HEK293 (cell line): ENCODE measurements around the gene ELL2.
A peak's percentile ranks its signal among the peaks of the same experiment; 100 is the strongest.

Experiments
- CTCF ChIA-PET: fragments of 350-600 bp; formaldehyde crosslinking; extraction: SDS; loops from one replicate; lab custom pipeline; 2021; ENCODE audit warnings: antibody characterized with exemption; lab: Yijun Ruan, JAX
- POLR2A ChIA-PET: fragments of 300-600 bp; formaldehyde crosslinking; extraction: SDS; loops from one replicate; lab custom pipeline; 2020; ENCODE audit warnings: antibody characterized with exemption, inconsistent platforms; lab: Yijun Ruan, JAX
- H3K27ac ChIP-seq: fragments of 200-500 bp; sonication (Bioruptor generic); 2 replicates; pipeline ENCODE4 v1.5.1; 2014; ENCODE audit warnings: low read depth, low read length, control low read depth, inconsistent platforms; ENCODE audit errors: extremely low read depth
- H3K36me3 ChIP-seq, 2 experiments: fragments of 200-500 bp in 1 of 2; sonication (Bioruptor generic) in 1 of 2; 1 replicate in 1 of 2; 2 replicates in 1 of 2; pipeline ENCODE4 v1.5.1; 2014 to 2017; ENCODE audit warnings: inconsistent platforms in 2 of 2, low read length in 2 of 2; ENCODE audit not compliant: control insufficient read depth in 2 of 2, insufficient read depth in 1 of 2
- H3K4me1 ChIP-seq: fragments of 200-500 bp; sonication (Bioruptor generic); 2 replicates; pipeline ENCODE4 v1.5.1; 2014; ENCODE audit warnings: mild to moderate bottlenecking, low read length, inconsistent platforms; ENCODE audit not compliant: control insufficient read depth, insufficient read depth
- H3K4me3 ChIP-seq: 2 replicates; pipeline ENCODE4 v1.5.1; 2011; ENCODE audit warnings: low read depth, mild to moderate bottlenecking, control low read depth, low read length, moderate library complexity
- H3K9me3 ChIP-seq: fragments of 200-500 bp; sonication (Bioruptor generic); 2 replicates; pipeline ENCODE4 v1.5.1; 2014; ENCODE audit warnings: low read depth, low read length, inconsistent platforms; ENCODE audit not compliant: control insufficient read depth, insufficient read depth
- FEZF1 ChIP-seq: fragments of 450-650 bp; formaldehyde crosslinking; IDR thresholded peaks from 2 replicates; pipeline ENCODE4 v1.5.1; 2016; ENCODE audit warnings: missing biosample characterization, missing genetic modification characterization
- KLF10 ChIP-seq: fragments of 450-650 bp; IDR thresholded peaks from 2 replicates; pipeline ENCODE4 v1.5.1; 2018; ENCODE audit warnings: missing biosample characterization, mild to moderate bottlenecking, missing genetic modification characterization
- ZBTB11 ChIP-seq: fragments of 450-650 bp; formaldehyde crosslinking; conservative IDR thresholded peaks from 2 replicates; pipeline ENCODE4 v1.5.1; 2016; ENCODE audit warnings: low read depth, missing biosample characterization, missing genetic modification characterization
- ZFP3 ChIP-seq: fragments of 450-650 bp; formaldehyde crosslinking; IDR thresholded peaks from 2 replicates; pipeline ENCODE4 v1.5.1; 2016; ENCODE audit warnings: low read depth, missing biosample characterization, missing genetic modification characterization
- ZNF121 ChIP-seq: fragments of 450-650 bp; formaldehyde crosslinking; IDR thresholded peaks from 2 replicates; pipeline ENCODE4 v1.5.1; 2016; ENCODE audit warnings: missing biosample characterization, missing genetic modification characterization
- ZNF148 ChIP-seq: fragments of 450-650 bp; formaldehyde crosslinking; IDR thresholded peaks from 2 replicates; pipeline ENCODE4 v1.5.0; 2017; ENCODE audit warnings: missing biosample characterization, missing genetic modification characterization, borderline replicate concordance
- ZNF211 ChIP-seq: fragments of 450-650 bp; formaldehyde crosslinking; IDR thresholded peaks from 2 replicates; pipeline ENCODE4 v1.5.1; 2016; ENCODE audit warnings: low read depth, missing biosample characterization, missing genetic modification characterization
- ZNF223 ChIP-seq: fragments of 450-650 bp; formaldehyde crosslinking; IDR thresholded peaks from 2 replicates; pipeline ENCODE4 v1.5.1; 2016; ENCODE audit warnings: missing biosample characterization, missing genetic modification characterization
- ZNF514 ChIP-seq: fragments of 450-650 bp; formaldehyde crosslinking; IDR thresholded peaks from 2 replicates; pipeline ENCODE4 v1.5.1; 2016; ENCODE audit warnings: missing biosample characterization, missing genetic modification characterization
- ZNF544 ChIP-seq: fragments of 450-650 bp; formaldehyde crosslinking; IDR thresholded peaks from 2 replicates; pipeline ENCODE4 v1.5.0; 2017; ENCODE audit warnings: missing biosample characterization, missing genetic modification characterization
- ZNF626 ChIP-seq: fragments of 450-650 bp; sonication (Bioruptor Pico); formaldehyde crosslinking; IDR thresholded peaks from 2 replicates; pipeline ENCODE4 v1.5.1; 2018; ENCODE audit warnings: missing biosample characterization, missing genetic modification characterization, inconsistent platforms
- TF ChIP-seq, protein P1 (sequence below): fragments of 450-650 bp; formaldehyde crosslinking; IDR thresholded peaks from 2 replicates; pipeline ENCODE4 v1.5.1; 2016; ENCODE audit warnings: missing biosample characterization, missing genetic modification characterization
- TF ChIP-seq, protein P2 (sequence below): fragments of 450-650 bp; formaldehyde crosslinking; IDR thresholded peaks from 2 replicates; pipeline ENCODE4 v1.5.1; 2016; ENCODE audit warnings: missing biosample characterization, missing genetic modification characterization
- TF ChIP-seq, protein P3 (sequence below): fragments of 450-650 bp; formaldehyde crosslinking; IDR thresholded peaks from 2 replicates; pipeline ENCODE4 v1.5.1; 2016; ENCODE audit warnings: missing biosample characterization, missing genetic modification characterization
- TF ChIP-seq, protein P4 (sequence below): fragments of 450-650 bp; formaldehyde crosslinking; IDR thresholded peaks from 2 replicates; pipeline ENCODE4; 2016; ENCODE audit warnings: missing biosample characterization, missing genetic modification characterization

ELL2 gene

DNA sequence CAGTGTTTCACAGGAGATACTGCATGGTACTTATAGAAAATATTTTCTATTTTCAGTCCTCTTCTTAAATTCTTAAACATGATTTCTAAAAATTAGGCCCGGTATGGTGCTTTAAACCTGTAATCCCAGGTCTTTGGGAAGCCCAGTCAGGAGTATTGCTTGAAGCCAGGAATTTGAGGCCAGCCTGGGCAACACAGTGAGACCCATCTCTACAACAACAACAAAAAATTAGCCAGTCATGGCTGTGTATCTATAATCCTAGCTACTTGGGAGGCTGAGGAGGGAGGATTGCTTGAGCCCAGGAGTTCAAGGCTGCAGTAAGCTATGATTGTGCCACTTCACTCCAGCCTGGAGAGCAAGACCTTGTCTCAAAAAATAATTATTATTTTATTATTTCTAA is 23.3 kb downstream of the ELL2 start:
- no peak for TF ChIP-seq ZNF148
- no peak for TF ChIP-seq ZNF211
- peak; percentile 72 for TF ChIP-seq ZNF121 (tag by site-specific recombination)
- TF ChIP-seq, all 188 proteins: peak for 1
- Histone ChIP-seq H3K4me3 (no peak overlapping the region), H3K27ac (no peak overlapping the region), H3K36me3 (no peaks in the 10 kb centered on the region), H3K9me3 (no peaks in the 10 kb centered on the region), H3K4me1 (peaks cover 13% of the 10 kb centered on the region)
- ChIA-PET POLR2A (no interaction called here), CTCF (no interaction called here)

DNA sequence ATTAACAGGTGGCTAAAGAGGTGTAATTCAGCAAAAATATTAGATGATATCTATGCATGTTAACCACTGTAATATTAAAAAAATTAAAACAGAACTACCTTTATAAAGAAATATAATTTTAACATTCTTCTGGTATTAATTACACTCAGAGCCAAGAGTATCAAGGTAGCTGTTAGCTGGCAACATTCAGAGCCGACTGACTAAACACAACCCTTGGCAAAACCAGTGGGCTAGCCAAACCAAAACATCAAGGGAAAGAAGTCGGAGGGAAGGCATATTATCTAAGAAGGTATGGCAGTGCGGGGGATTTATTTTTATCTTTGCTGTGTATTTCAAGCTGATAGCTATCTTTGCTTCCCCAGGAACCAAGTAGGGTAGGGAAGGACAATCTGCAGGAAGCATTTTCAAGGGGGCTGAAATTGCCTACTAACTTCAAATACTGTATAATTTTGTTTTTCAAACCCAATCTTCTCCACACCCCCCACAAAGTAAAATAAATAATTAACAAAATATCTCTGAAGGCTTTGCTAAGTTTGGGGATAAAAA is 24.0 kb downstream of the ELL2 start:
- CTCF ChIA-PET = no interaction called here
- H3K27ac ChIP-seq = no peak overlapping the region
- H3K4me3 ChIP-seq = no peak overlapping the region
- POLR2A ChIA-PET = no interaction called here
- TF ChIP-seq ZNF223 (no peak), ZBTB11 (no peak), ZNF544 (no peak), ZNF514 (tag by site-specific recombination) (no peak), ZNF626 (tag by site-specific recombination) (no peak), FEZF1 (tag by site-specific recombination) (no peak), KLF10 (tag by site-specific recombination) (no peak), ZFP3 (tag by site-specific recombination) (no peak)
- TF ChIP-seq, protein P1, sequence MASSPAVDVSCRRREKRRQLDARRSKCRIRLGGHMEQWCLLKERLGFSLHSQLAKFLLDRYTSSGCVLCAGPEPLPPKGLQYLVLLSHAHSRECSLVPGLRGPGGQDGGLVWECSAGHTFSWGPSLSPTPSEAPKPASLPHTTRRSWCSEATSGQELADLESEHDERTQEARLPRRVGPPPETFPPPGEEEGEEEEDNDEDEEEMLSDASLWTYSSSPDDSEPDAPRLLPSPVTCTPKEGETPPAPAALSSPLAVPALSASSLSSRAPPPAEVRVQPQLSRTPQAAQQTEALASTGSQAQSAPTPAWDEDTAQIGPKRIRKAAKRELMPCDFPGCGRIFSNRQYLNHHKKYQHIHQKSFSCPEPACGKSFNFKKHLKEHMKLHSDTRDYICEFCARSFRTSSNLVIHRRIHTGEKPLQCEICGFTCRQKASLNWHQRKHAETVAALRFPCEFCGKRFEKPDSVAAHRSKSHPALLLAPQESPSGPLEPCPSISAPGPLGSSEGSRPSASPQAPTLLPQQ = no peak
- TF ChIP-seq, protein P2, sequence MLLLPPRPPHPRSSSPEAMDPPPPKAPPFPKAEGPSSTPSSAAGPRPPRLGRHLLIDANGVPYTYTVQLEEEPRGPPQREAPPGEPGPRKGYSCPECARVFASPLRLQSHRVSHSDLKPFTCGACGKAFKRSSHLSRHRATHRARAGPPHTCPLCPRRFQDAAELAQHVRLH (tag by site-specific recombination) = no peak
- TF ChIP-seq, protein P3, sequence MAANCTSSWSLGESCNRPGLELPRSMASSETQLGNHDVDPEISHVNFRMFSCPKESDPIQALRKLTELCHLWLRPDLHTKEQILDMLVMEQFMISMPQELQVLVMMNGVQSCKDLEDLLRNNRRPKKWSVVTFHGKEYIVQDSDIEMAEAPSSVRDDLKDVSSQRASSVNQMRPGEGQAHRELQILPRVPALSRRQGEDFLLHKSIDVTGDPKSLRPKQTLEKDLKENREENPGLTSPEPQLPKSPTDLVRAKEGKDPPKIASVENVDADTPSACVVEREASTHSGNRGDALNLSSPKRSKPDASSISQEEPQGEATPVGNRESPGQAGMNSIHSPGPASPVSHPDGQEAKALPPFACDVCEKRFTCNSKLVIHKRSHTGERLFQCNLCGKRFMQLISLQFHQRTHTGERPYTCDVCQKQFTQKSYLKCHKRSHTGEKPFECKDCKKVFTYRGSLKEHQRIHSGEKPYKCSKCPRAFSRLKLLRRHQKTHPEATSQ (tag by site-specific recombination) = no peak
- TF ChIP-seq, protein P4, sequence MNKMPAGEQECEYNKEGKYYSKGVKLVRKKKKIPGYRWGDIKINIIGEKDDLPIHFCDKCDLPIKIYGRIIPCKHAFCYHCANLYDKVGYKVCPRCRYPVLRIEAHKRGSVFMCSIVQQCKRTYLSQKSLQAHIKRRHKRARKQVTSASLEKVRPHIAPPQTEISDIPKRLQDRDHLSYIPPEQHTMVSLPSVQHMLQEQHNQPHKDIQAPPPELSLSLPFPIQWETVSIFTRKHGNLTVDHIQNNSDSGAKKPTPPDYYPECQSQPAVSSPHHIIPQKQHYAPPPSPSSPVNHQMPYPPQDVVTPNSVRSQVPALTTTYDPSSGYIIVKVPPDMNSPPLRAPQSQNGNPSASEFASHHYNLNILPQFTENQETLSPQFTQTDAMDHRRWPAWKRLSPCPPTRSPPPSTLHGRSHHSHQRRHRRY (tag by site-specific recombination) = no peak
- no peaks in the 10 kb centered on the region for H3K36me3 ChIP-seq
- H3K4me1 ChIP-seq = peaks cover 13% of the 10 kb centered on the region
- H3K9me3 ChIP-seq = no peaks in the 10 kb centered on the region
